Vagina (tissue), 2 donors: Measurements from ENCODE around the gene SLPI.

Experiments
- POLR2A ChIP-seq, 2 donors: fragments of 450-650 bp; IDR thresholded peaks; one replicate each; pipeline ENCODE4 v1.6.1; 2017; ENCODE audit warnings: antibody characterized with exemption in 2 of 2, mild to moderate bottlenecking in 2 of 2, moderate library complexity in 2 of 2
- TF ChIP-seq, protein P1 (sequence below), 3 experiments: fragments of 450-650 bp in 2 of 3; fragments of 200-600 bp in 1 of 3; sonication (generic) in 1 of 3; IDR thresholded peaks; one replicate each; pipeline ENCODE4 v1.5.1; 2017 to 2019; ENCODE audit warnings: antibody characterized with exemption in 3 of 3, mild to moderate bottlenecking in 2 of 3, moderate library complexity in 2 of 3

DNA sequence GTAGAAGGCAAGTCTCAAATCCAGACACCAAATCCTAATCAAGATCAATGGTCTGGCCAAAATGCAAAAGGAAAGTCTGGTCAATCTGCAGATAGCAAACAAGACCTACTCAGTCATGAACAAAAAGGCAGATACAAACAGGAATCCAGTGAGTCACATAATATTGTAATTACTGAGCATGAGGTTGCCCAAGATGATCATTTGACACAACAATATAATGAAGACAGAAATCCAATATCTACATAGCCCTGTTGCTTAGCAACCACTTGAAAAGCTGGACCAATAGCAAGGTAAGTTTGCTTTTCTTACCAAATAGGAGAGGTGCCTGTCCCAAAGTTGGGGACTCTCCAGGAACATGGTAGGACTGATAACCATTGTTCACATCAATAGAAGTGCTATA lies 31.2 kb downstream of the SLPI start:
- no peak for TF ChIP-seq POLR2A (IDR thresholded peaks at IDR 0.05)
- TF ChIP-seq, protein P1, sequence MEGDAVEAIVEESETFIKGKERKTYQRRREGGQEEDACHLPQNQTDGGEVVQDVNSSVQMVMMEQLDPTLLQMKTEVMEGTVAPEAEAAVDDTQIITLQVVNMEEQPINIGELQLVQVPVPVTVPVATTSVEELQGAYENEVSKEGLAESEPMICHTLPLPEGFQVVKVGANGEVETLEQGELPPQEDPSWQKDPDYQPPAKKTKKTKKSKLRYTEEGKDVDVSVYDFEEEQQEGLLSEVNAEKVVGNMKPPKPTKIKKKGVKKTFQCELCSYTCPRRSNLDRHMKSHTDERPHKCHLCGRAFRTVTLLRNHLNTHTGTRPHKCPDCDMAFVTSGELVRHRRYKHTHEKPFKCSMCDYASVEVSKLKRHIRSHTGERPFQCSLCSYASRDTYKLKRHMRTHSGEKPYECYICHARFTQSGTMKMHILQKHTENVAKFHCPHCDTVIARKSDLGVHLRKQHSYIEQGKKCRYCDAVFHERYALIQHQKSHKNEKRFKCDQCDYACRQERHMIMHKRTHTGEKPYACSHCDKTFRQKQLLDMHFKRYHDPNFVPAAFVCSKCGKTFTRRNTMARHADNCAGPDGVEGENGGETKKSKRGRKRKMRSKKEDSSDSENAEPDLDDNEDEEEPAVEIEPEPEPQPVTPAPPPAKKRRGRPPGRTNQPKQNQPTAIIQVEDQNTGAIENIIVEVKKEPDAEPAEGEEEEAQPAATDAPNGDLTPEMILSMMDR (IDR thresholded peaks at IDR 0.05) = no peak
